DND-41 (cell line): Measurements from ENCODE around the gene RBAK.

Experiments
- EZH2 ChIP-seq: IDR thresholded peaks from 3 replicates; pipeline ENCODE4 v1.6.1; 2012; ENCODE audit warnings: borderline replicate concordance, low read depth, mild to moderate bottlenecking, moderate library complexity, low read length, inconsistent platforms; ENCODE audit not compliant: severe bottlenecking
- TF ChIP-seq, protein P1 (sequence below): IDR thresholded peaks from 2 replicates; pipeline ENCODE4 v1.5.1; 2012; ENCODE audit warnings: borderline replicate concordance, low read length, moderate library complexity, mild to moderate bottlenecking; ENCODE audit not compliant: poor library complexity, severe bottlenecking; ENCODE audit errors: extremely low read depth

DNA sequence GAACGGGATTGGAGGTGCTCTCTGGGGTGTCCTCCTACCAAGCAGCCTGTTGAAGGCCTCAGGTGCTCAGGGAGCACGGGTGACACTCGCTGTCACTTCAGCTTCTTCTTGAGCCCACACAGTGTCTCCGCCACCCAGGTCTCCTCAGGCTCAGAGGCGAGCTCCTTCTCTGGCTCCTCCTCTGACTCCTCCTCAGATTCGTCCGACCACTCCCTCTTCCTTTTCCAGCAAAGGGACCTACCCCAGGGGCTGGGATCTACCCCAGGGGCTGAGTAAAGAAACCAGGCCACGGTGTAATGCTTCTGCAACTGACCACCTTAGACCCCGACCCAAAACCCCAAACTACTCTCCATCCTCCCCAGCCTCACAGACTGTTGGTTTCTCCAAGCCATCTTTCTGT is 9.2 kb upstream of the RBAK start:
- TF ChIP-seq, protein P1, sequence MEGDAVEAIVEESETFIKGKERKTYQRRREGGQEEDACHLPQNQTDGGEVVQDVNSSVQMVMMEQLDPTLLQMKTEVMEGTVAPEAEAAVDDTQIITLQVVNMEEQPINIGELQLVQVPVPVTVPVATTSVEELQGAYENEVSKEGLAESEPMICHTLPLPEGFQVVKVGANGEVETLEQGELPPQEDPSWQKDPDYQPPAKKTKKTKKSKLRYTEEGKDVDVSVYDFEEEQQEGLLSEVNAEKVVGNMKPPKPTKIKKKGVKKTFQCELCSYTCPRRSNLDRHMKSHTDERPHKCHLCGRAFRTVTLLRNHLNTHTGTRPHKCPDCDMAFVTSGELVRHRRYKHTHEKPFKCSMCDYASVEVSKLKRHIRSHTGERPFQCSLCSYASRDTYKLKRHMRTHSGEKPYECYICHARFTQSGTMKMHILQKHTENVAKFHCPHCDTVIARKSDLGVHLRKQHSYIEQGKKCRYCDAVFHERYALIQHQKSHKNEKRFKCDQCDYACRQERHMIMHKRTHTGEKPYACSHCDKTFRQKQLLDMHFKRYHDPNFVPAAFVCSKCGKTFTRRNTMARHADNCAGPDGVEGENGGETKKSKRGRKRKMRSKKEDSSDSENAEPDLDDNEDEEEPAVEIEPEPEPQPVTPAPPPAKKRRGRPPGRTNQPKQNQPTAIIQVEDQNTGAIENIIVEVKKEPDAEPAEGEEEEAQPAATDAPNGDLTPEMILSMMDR, result no peak
- no peak for TF ChIP-seq EZH2
